HG02610 (cell line): ENCODE data around the gene TMEM243.
"Not testable (repeated sequence)": the region's sequence is repeated elsewhere in the genome, so short reads cannot be mapped to it uniquely, and the experiment has no call there.

Source experiments
- ATAC-seq: cut with Tn5 transposase; IDR thresholded peaks from one replicate; pipeline ENCODE4 v1.9.1; 2021; ENCODE audit warnings: mild to moderate bottlenecking, moderate library complexity; ENCODE audit not compliant: unreplicated experiment

The TMEM243 gene

GRCh38 chr7:87212498-87212897 lies 7.0 kb downstream of the TMEM243 start:
- no peak for ATAC-seq

GRCh38 chr7:87210506-87210905 lies 9.0 kb downstream of the TMEM243 start:
- ATAC-seq = no peak

- no peak for ATAC-seq
These were observed 10.1 kb downstream of the TMEM243 start for GRCh38 chr7:87209295-87209924.

- no peak for ATAC-seq
These were observed 13.2 kb downstream of the TMEM243 start for GRCh38 chr7:87206361-87206760.

- not testable (repeated sequence) for ATAC-seq
These were observed 13.8 kb downstream of the TMEM243 start for GRCh38 chr7:87205701-87206100.

- ATAC-seq = no peak
These were observed 14.6 kb downstream of the TMEM243 start for GRCh38 chr7:87204933-87205332.

GRCh38 chr7:87203929-87204328 lies 15.6 kb downstream of the TMEM243 start:
- ATAC-seq = not testable (repeated sequence)

- ATAC-seq = no peak
These were observed 16.8 kb downstream of the TMEM243 start for GRCh38 chr7:87202705-87203104.

GRCh38 chr7:87202208-87202607 lies 17.3 kb downstream of the TMEM243 start:
- no peak for ATAC-seq

- no peak for ATAC-seq
These were observed 19.7 kb downstream of the TMEM243 start for GRCh38 chr7:87199700-87200450.

GRCh38 chr7:87199241-87199640 lies 20.3 kb downstream of the TMEM243 start:
- no peak for ATAC-seq

- ATAC-seq = no peak
These were observed 25.6 kb downstream of the TMEM243 start for GRCh38 chr7:87193912-87194311.

GRCh38 chr7:87192784-87193487 lies 26.6 kb downstream of the TMEM243 start:
- ATAC-seq = no peak

GRCh38 chr7:87190783-87191182 lies 28.7 kb downstream of the TMEM243 start:
- ATAC-seq = no peak

- peak; percentile 61 for ATAC-seq
These were observed 30.6 kb downstream of the TMEM243 start for GRCh38 chr7:87188930-87189329.

GRCh38 chr7:87187120-87187519 lies 32.4 kb downstream of the TMEM243 start:
- ATAC-seq = no peak

- ATAC-seq = no peak
These were observed 40.4 kb downstream of the TMEM243 start for GRCh38 chr7:87179180-87179579.

GRCh38 chr7:87178320-87178719 lies 41.2 kb downstream of the TMEM243 start:
- no peak for ATAC-seq

- ATAC-seq = no peak
These were observed 46.1 kb downstream of the TMEM243 start for GRCh38 chr7:87173471-87173870.

GRCh38 chr7:87171282-87171934 lies 48.1 kb downstream of the TMEM243 start:
- no peak for ATAC-seq

GRCh38 chr7:87170828-87171227 lies 48.7 kb downstream of the TMEM243 start:
- no peak for ATAC-seq
